ENCODE data around the gene SPAG8. TPM values are rescaled to one million over a fixed set of nuclear protein-coding genes. Genes with fewer than 3 reads are reported as not detected.

Gene SPAG8
- total and polyA plus RNA-seq, 9 of the 15 experiments (the other 6 are each of a cell fraction or from before 2014, with no cell fraction given), result 0.03 to 0.47 (median 0.21) TPM

DNA sequence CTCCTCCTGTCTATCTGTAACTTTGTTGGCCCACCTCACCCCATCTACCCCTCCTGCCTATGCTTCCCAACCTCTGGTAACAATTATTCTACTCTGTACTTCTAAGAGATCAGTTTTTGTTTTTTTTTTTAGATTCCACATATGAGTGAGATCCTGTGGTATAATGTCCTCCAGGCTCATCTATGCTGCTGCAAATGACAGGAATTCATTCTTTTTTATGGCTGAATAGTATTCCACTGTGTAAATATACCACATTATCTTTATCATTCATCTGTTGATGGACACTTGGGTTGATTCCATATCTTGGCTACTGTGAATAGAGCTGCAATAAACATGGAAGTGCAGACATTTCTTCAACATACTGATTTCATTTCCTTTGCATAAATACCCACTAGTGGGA, 28.6 kb downstream of the SPAG8 start:
- no peaks in the 10 kb centered on the region for H3K79me2 ChIP-seq (ENCODE audit: control insufficient read depth, insufficient read depth, low read length)
- FAIRE-seq, result peak; percentile 11
- no peaks in the 10 kb centered on the region for H3K9me1 ChIP-seq (ENCODE audit: control insufficient read depth, insufficient read depth, low read length)
- ATAC-seq, result no peak
- no peak overlapping the region for H3K4me3 ChIP-seq
- DNase-seq (ENCODE audit: extremely low read depth in 1 of 4, low spot score in 3 of 4), result no peak
- H3K9ac ChIP-seq (ENCODE audit: insufficient read depth in 1 of 2, low read depth in 2 of 2, low read length in 2 of 2), result no peak overlapping the region
- no TSS peak for BruUV-seq (replicated peaks)
- H2AFZ ChIP-seq (ENCODE audit: low read depth, low read length), result no peak overlapping the region
- no peaks in the 10 kb centered on the region for H3K27me3 ChIP-seq (ENCODE audit: control insufficient read depth in 2 of 2, insufficient read depth in 2 of 2, low read length in 2 of 2)
- ChIA-PET CTCF (ENCODE audit: low intra/inter-chr PET ratio) (no interaction called here), POLR2A (no interaction called here)
- TF ChIP-seq ZZZ3 (IDR thresholded peaks at IDR 0.05), result no peak
- TF ChIP-seq ZNF146 (CRISPR knock-in tag; IDR thresholded peaks at IDR 0.05; ENCODE audit: unreplicated experiment), result peak; percentile 63
- TF ChIP-seq ZFX (CRISPR knock-in tag; IDR thresholded peaks at IDR 0.05), result no peak
- TF ChIP-seq ZNF592 (IDR thresholded peaks at IDR 0.05), result no peak
- no peak for TF ChIP-seq ZNF584 (CRISPR knock-in tag; IDR thresholded peaks at IDR 0.05; ENCODE audit: low read depth)
- peak; percentile 44 for TF ChIP-seq RBM25 (IDR thresholded peaks at IDR 0.05; ENCODE audit: low read depth, low read length, severe bottlenecking)
- no peak for TF ChIP-seq ZNF184 (CRISPR knock-in tag; IDR thresholded peaks at IDR 0.05)
- no peaks in the 10 kb centered on the region for H3K4me1 ChIP-seq (replicated peaks in 1 of 2; ENCODE audit: control insufficient read depth in 2 of 2, insufficient read depth in 2 of 2, low read length in 2 of 2)
- intact Hi-C loops (cut with micrococcal nuclease) (no loop called here), in situ Hi-C loops (cut with MboI) (no loop called here)
- no peak overlapping the region for H3K4me2 ChIP-seq (ENCODE audit: insufficient read depth, low read length)
- no peaks in the 10 kb centered on the region for H4K20me1 ChIP-seq (replicated peaks; ENCODE audit: control insufficient read depth, insufficient read depth, low read length)
- H3K27ac ChIP-seq (ENCODE audit: extremely low read depth, low read depth, low read length), result no peak overlapping the region
- H3K9me3 ChIP-seq (replicated peaks; ENCODE audit: control insufficient read depth, insufficient read depth, low read depth, low read length), result no peaks in the 10 kb centered on the region
- peaks cover 22% of the 10 kb centered on the region; the same call in 2 of the 3 replicates for H3K36me3 ChIP-seq (ENCODE audit: control insufficient read depth, insufficient read depth, low read length)

Measured in K562 (cell line).